ENCODE results near the gene PRKG1.
"Not testable (repeated sequence)": the region's sequence is repeated elsewhere in the genome, so short reads cannot be mapped to it uniquely, and the experiment has no call there.

Gene PRKG1

DNA sequence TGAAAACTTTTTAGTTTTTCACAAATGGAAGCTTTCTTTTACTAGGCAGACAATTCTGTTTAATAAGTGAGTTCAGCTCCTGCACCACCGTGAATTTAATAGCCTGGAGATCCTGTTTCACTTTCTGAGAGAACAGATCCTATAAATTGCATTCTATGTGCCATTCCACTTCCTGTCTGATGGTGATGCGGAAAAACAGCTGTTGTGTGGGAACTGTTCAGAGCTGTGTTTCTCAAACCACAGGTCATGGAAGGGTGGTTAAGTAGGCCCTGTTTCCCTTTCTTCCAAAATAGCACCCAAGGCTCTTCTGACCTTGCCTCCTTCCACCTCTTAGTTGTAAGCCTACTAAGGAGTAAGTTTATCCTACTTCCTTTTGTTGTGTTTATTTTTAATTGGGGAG, 1142.6 kb downstream of the PRKG1 start:
- peak; percentile 58 for DNase-seq (ENCODE audit: low read depth)

DNA sequence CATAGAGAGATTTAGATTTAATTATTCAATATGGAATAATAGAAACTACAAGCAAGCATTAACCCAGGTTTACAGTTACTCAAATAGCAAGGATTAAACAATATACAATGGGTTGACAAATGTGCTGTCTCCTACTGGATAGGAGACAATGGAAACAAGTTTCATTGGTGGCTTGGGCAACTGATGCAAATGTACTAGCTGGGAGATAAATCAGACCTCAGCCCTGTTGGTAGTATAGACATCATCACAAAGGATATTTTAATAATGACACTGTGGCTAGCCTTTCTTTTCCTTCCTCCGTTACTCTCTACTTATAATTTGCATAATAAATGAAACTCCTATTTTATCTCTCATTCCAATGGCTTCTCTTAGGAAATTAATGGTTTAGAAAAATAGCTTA, 1143.2 kb downstream of the PRKG1 start:
- DNase-seq (ENCODE audit: low read depth) = no peak

DNA sequence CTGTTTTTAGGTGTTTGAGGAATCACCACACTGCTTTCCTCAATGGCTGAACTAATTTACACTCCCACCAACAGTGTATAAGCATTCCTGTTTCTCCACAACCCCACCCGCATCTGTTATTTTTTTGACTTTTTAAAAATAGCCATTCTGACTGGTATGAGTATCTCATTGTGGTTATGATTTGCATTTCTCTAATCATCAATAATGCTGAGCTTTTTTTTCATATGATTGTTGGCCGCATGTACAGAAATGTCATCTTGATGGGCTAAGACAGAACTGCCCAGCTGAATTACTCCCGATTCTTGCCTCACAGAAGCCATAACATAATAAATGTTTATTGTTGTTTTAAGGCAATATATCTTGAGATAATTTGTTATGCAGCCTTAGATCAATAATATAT, 1146.7 kb downstream of the PRKG1 start:
- DNase-seq (ENCODE audit: low read depth) = no peak

DNA sequence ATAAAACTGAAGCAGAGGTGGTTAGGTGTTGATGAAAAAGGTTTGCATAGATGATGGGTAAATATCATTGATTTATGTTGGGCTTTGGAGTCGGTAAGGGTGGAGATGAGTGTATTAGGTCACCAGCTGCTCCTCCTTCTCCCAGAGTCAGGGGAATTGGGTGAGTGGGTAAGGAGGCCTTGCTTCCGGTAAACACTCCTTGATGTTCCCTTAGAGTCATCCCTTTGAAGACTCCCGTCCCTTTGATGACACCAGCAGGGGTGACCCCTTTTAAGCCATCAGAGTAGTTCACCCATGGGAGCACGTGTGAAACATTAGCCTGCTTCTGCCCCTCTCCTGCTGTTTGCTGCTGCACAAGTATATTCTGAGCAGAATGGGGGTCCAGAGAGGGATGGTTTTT, 1147.6 kb downstream of the PRKG1 start:
- DNase-seq (ENCODE audit: low read depth) = no peak

DNA sequence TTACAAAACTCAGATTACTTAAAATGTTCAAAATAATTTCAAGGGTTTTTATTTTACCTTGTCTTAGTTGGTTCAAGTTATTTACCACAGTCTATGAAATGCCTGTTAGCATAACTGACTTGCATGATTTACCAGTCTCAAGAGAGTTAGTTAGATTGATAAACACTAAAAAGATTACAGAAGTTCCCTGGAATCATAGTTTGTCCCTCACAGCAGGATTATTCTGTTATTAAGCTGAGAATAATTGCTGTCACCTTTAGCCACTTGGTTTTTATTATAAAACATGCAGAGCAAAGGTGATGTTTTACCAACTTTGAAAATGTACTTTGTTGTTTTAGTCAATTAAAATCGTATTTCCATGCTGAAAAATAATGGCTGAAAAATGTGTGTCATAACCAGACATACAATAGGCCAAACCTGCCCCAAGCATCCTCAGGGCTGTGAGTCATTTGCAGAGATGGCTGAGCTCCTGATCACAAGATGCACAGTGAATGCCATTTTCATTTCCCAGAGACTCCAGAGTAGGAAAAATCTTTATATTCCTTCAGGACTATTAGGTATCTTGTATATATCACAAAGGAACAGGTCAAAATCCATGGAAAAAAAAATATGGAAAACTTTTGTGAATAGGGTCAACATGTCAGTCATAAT, 1152.0 kb downstream of the PRKG1 start:
- peak; percentile 76 for DNase-seq (ENCODE audit: low read depth)

GRCh38 chr10:52228556-52228955, 1154.3 kb downstream of the PRKG1 start:
- DNase-seq (ENCODE audit: low read depth) = no peak

- DNase-seq (ENCODE audit: low read depth) = peak; percentile 45
Observed at GRCh38 chr10:52229291-52229931, 1155.1 kb downstream of the PRKG1 start.

GRCh38 chr10:52232561-52233350, 1158.5 kb downstream of the PRKG1 start:
- DNase-seq (ENCODE audit: low read depth) = no peak

DNA sequence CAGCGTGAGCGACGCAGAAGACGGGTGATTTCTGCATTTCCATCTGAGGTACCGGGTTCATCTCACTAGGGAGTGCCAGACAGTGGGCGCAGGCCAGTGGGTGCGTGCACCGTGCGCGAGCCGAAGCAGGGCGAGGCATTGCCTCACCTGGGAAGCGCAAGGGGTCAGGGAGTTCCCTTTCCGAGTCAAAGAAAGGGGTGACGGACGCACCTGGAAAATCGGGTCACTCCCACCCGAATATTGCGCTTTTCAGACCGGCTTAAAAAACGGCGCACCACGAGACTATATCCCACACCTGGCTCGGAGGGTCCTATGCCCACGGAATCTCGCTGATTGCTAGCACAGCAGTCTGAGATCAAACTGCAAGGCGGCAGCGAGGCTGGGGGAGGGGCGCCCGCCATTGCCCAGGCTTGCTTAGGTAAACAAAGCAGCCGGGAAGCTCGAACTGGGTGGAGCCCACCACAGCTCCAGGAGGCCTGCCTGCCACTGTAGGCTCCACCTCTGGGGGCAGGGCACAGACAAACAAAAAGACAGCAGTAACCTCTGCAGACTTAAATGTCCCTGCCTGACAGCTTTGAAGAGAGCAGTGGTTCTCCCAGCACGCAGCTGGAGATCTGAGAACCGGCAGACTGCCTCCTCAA, 1159.2 kb downstream of the PRKG1 start:
- not testable (repeated sequence) for DNase-seq (ENCODE audit: low read depth)

DNA sequence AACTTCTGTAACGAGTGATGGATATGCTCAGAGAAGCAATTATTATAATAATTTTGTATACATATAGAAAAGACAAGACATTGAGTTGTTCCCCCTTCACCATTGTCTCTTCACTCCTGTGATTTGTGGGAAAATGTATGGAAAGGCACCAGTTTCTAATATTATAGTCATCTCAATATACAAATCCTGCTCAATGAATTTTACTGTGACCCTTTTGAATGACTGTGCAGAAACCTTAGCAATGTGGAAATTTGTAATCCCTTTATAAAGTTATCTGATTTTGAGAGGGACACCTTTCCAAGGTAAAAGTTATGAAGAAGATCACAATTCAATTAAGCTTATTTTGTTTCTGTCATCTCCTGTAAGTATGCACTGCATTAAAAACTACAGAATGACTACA, 1165.5 kb downstream of the PRKG1 start:
- DNase-seq (ENCODE audit: low read depth) = no peak

DNA sequence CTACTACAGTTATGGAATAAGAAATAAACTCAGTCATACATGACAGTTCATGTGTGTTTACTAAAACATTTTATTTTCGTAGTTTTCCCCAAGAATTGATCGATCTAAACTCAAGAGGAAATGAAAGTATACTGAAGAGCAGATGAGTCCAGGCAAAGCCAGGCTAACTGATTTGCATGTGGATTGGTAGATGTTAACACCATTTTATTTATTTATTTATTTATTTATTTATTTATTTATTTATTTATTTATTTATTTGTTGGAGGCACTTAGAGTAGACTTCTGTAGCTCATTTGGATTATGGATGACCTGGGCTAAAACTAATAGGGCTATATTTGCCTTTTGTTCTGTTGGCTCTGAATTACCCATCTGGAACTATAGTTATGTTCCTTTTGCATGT, 1171.3 kb downstream of the PRKG1 start:
- DNase-seq (ENCODE audit: low read depth) = no peak

DNA sequence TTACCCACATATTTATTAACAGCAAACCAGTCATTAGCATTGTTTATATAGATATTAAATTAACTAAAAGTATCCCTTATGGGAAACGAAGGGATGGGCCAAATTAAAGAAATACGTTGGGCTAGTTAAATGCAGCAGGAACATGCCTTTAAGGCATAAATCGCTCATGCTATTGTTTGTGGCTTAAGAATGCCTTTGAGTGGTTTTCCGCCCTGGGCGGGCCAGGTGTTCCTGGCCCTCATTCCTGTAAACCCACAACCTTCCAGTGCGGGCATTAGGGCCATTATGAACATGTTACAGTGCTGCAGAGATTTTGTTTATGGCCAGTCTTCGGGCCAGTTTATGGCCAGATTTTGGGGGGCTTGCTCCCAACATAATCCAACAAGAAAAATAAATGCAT, 1173.6 kb downstream of the PRKG1 start:
- not testable (repeated sequence) for DNase-seq (ENCODE audit: low read depth)

DNA sequence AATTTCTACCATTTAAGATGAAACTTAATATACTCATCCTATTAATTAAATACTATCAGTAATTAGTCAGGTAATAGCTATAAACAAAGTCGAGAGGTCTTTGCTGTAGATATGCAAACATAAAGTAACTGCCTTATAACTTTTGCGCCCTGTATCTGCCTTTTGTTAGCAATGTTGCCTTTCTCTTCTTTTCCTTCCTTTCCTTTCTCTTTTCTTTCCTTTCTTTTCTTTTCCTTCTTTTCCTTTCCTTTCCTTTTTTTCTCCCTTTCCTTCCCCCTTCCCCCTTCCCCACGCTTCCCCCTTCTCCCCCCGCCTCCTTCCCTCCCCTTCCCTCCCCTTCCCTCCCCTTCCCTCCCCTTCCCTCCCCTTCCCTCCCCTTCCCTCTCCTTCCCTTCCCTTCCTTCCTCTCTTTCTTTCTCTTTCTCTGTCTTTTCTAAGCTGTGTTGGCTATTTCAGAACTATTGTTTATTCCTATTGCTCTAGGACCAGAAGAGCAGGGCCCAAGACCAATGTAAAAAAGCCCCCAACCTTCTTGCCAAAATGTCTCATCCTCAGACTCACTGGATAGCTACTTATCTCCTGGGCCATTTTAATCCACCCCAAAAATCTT, 1174.5 kb downstream of the PRKG1 start:
- DNase-seq (ENCODE audit: low read depth) = no peak

GRCh38 chr10:52249850-52250395, 1175.6 kb downstream of the PRKG1 start:
- no peak for DNase-seq (ENCODE audit: low read depth)

DNA sequence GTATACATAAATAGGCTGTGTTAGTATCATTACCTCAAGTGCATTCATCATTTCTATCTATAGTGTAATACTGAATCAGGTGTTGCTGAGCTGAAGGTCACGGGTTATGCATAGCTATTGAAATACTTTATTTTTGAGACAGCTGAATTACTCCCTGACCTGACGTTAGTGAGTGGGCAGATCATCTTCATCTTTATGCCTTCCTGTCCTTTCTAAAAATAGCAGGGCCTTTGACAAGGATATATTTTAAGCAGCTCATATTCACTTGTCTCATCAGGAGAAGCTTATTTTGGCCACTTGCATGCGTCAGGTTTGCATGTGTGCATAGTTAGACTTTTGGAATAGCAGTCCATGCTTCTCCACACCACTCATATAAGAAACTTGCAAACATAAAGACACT, 1176.2 kb downstream of the PRKG1 start:
- no peak for DNase-seq (ENCODE audit: low read depth)

GRCh38 chr10:52252307-52252706, 1178.0 kb downstream of the PRKG1 start:
- no peak for DNase-seq (ENCODE audit: low read depth)

GRCh38 chr10:52256832-52257691, 1182.8 kb downstream of the PRKG1 start:
- no peak for DNase-seq (ENCODE audit: low read depth)

- DNase-seq (ENCODE audit: low read depth) = no peak
Observed at GRCh38 chr10:52257692-52258075, 1183.4 kb downstream of the PRKG1 start.

DNA sequence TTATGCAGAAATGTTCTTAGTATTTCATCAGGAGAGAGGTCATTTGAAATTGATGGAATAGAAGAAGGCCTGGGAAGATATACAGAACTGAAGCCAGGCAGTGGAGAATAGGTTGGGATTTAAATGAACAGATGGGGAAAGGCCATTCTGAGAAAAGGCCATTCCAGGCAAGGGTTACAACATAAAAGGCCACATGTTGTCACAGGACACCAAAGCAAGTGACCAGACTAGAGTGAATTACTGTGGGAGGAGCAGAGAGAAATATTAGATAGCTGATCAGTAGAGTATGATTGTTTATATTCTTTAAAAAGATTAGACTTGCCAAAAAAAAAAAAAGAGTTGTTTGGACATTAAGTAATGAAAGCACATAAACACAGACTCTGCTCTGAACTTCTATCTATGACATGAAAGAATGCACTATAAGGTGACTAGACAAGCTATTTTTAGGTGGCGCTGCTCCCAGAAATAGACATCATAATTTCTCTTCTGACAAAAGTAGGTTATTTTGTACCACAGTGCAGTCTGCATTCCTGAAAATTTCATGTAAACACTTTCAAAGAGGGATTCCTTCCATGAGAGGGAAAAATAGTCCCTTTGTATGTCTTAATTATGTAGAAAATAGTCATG, 1184.6 kb downstream of the PRKG1 start:
- DNase-seq (ENCODE audit: low read depth) = no peak

DNA sequence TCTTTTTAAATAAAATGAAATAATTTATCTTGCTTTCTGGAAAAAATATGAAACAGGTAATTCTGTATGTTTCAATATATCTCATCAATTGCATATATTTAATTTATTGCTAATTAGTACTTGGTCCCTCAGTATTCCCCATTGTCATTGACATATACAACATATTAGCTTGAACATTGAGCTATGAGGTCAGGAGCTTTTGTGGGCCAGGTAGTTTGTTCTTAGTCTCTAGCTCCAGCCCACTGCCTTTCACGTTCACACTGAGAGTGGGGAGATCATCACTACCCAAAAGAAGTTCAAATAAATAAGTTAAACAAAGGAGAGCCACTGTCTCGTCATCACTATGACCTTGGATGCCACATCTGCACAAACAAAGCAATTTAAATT, 1185.1 kb downstream of the PRKG1 start:
- no peak for DNase-seq (ENCODE audit: low read depth)

- DNase-seq (ENCODE audit: low read depth) = no peak
Observed at GRCh38 chr10:52261362-52261761, 1187.1 kb downstream of the PRKG1 start.
